Activated CD8-positive, alpha-beta memory T cell treated with anti-CD3 and anti-CD28 coated beads, Interleukin-2, amount 50 U/mL, for 4 hours (primary cell): ENCODE measurements around the gene CLTC.
A peak's percentile ranks its signal among the peaks of the same experiment; 100 is the strongest.
"Not testable (repeated sequence)": the region's sequence is repeated elsewhere in the genome, so short reads cannot be mapped to it uniquely, and the experiment has no call there.

Experiments
- DNase-seq: peaks from one replicate; pipeline ENCODE4 v3.0.0-alpha.2; 2020

The CLTC gene

DNA sequence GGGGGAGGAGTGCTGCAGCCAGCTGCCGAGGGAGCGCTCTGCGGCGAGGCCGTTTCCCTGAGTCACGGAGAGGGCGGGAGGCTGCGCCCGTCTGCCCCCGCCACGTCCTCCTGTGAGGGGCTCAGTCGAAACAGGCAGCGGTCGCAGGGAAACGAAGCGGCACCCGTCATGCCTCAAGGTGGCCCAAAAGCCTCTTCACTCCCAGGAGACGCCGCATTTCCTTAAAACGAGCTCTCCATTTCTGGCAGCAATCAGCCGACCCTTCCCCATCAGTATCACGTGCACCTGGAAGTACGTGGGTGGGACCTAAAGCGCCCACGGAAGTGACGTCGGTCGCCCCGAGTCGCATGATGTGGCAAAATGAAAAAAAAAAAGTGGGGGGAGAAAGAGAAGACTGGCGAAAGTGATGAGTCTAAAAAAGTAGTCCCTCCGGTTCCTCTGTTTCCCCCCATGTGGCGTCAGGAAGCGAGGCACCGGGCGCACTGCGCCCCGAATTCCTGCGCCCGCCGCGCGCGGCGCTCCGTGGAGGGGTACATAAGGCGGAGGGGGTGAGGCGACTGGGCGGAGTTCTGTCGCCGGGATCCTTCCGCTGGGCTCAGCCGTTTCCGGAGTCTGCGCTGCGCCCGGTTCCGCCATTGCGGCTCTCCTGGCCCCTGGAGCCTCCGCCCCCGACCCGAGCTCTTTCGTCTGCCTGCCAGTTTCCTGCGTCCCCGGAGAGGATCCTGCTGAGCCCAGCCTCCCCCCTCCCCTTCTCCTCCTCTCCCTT lies at the start of gene CLTC:
TSS of gene CLTC (plus strand) at position 598 of the 766 bp plus-strand sequence. CDS start 237 bp downstream, outside the sequence.
- DNase-seq, result peak; percentile 92

- DNase-seq, result no peak
Observed at GRCh38 chr17:59572301-59572924, 47.3 kb upstream of the CLTC start.

- not testable (repeated sequence) for DNase-seq
Observed at GRCh38 chr17:59584168-59584567, 35.5 kb upstream of the CLTC start.

DNA sequence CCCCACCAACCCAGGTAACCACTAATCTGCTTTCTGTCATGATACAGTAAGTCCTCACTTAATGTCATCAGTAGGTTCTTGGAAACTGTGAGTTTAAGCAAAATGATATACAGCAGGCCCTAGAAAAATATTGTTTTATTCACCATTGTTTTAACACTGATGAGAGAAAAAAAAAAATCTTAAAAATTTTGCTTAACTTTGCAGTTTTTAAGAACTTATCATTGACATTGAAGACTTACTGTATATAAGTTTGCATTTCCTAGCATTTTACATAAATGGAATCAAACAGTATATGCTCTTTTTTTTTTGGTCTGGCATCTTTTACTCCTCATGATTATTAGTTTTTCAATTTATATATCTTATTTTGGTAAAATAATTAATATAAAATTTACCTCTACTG lies 19.5 kb upstream of the CLTC start:
- DNase-seq, result no peak

GRCh38 chr17:59601130-59601529 lies 18.6 kb upstream of the CLTC start:
- DNase-seq, result no peak

GRCh38 chr17:59607061-59607460 lies 12.6 kb upstream of the CLTC start:
- DNase-seq, result no peak

- peak; percentile 21 for DNase-seq
Observed at GRCh38 chr17:59607817-59608403, 11.8 kb upstream of the CLTC start.

GRCh38 chr17:59611503-59611902 lies 8.2 kb upstream of the CLTC start:
- DNase-seq, result no peak

GRCh38 chr17:59616253-59616920 lies 3.3 kb upstream of the CLTC start:
- no peak for DNase-seq

- no peak for DNase-seq
Observed at GRCh38 chr17:59617156-59617732, 2.5 kb upstream of the CLTC start.

- no peak for DNase-seq
Observed at GRCh38 chr17:59619035-59619297, 729 bp upstream of the CLTC start.

DNA sequence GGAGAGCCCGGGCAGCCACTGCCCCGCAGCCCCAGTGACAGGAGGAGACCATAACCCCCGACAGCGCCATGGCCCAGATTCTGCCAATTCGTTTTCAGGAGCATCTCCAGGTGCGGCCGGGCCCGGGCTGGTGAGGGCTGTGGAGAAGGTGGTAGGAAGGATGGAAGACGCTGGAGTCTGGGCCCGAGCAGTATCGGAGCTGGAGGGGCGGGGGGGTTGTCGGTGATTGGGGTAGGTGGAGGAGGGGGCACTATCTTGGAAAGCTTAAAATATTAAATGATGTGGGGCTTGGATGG lies 317 bp downstream of the CLTC start:
- DNase-seq, result no peak

DNA sequence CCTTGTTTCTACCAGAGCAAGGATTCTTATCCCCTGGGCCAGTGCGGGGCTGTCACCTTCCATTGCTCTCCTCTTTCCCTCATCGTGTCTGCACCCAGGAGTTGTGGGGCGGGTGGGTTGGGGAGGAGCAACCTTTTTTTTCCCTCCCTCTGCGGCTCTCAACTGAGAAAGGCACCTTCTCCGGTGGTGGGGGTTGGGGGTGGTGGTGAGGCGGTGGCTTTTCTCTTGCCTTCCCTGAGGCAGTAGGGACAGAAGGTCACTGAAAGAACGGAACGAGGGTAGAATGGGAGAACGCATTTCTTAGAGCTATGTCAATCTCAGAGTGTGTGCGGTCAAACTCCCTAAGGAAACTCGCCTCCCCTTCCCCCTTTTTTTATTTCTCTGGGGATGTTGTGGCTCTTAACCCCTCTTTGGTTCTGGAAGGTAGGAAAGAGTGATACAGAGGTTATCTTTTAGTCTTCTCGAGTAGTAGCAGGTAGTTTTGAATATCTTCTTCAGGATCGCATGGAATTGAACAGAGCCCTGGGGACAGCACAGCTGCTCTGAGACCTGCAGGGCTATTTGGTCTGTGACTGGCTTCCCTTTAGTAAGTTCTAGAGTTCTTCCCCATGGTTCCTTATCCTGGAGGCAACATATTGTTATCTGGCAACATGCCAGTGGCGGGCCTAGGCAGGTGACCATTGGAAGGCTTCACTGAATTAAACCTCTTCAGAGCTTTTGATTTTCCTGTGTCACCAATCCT lies 994 bp downstream of the CLTC start:
- DNase-seq, result peak; percentile 37

- DNase-seq, result no peak
Observed at GRCh38 chr17:59621771-59622170, 2.1 kb downstream of the CLTC start.

DNA sequence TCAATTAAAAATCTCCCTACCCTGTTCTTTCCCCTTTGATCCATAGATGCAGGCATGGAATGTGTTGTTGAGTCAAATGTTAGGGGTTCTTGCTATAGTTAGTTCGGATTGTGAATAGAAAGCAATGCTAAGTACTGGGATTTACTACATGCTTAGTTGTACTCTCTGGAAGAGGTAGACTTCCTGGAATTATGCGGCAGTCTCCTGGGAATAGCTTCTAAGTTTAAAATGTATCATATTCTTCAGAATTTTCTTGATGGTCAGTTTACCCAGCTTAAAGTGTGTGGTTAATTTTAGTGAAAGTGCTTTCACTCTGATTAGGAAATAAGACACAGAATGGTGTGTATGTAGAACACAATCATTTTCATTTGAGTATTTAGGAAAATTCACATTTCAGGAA lies 3.5 kb downstream of the CLTC start:
- DNase-seq, result no peak

- DNase-seq, result no peak
Observed at GRCh38 chr17:59626756-59627155, 7.1 kb downstream of the CLTC start.

- no peak for DNase-seq
Observed at GRCh38 chr17:59627274-59627673, 7.6 kb downstream of the CLTC start.

DNA sequence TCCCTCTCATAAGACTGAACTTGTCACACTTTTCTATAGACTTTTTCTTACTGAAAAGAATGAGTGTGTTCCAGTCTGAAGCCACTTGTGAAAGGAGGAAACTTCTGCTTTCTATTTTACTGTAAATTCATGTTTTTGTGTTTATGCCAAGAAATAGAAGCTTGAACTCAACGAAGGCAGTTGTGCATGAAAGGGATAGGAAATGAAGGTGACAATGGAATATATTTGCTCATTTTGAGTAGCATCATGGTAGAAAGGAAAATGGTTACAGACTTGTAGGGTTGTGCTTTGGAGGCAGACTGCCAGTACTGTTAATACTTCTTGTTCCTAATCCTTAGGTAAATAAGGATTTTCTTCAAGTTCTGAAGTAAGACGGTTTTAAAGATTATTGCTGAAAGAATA lies 8.1 kb downstream of the CLTC start:
- DNase-seq, result no peak

DNA sequence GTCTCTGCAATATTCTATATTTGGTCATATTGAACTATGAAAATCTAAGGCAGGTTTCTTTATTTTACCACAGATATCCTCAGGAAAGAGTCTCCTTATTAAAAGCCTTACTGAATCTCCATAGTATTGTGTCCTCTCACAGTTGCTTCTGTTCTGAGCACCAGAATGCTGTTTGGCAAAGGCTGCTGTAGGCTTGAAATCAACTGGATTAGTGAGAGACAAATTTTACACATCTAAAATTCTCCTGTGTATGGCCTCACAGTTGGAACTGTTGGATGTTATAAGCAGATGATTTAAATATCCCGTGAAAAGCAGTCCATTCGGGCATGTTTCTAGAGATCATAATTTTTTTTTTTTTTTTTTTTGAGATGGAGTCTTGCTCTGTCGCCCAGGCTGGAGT lies 9.5 kb downstream of the CLTC start:
- DNase-seq, result no peak

DNA sequence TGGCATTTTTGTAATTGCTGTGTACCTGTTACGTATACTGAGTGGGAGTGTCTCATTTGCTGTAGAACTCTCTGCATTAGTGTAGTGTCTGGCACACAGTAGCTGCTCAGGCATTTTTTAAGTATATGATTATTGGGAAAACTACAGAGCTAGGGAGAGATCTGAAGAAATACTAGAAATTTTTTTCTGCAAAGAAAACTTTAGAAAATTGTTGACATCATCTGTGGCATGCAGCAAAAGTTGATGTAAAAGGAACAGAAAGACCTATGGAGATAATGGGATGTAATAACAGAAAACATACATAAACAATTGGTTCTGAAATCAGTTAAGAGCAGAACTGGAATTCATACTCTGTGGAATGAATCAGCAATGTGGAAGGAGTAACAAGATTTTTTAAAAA lies 11.6 kb downstream of the CLTC start:
- DNase-seq, result no peak

DNA sequence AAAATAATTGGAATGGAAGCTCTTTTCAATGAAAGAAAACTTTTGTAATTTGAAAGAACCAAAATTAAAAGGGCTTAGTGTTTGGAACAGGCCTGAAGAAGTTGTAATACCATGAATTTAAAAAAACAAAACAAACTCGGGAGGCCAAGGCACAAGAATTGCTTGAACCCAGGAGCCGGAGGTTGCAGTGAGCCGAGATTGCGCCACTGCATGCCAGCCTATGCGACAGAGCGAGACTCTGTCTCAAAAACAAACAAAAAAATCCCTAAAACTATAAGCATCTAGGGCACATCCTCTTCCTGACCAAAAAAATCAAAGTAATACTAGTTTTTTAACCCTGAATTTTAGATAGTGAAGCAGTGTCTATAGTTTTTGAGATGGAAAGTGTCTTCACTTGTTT lies 12.7 kb downstream of the CLTC start:
- no peak for DNase-seq

- DNase-seq, result no peak
Observed at GRCh38 chr17:59633658-59634359, 14.1 kb downstream of the CLTC start.
